Measurements from ENCODE around the gene FER1L5.
A peak's percentile ranks its signal among the peaks of the same experiment; 100 is the strongest.

Gene FER1L5

DNA sequence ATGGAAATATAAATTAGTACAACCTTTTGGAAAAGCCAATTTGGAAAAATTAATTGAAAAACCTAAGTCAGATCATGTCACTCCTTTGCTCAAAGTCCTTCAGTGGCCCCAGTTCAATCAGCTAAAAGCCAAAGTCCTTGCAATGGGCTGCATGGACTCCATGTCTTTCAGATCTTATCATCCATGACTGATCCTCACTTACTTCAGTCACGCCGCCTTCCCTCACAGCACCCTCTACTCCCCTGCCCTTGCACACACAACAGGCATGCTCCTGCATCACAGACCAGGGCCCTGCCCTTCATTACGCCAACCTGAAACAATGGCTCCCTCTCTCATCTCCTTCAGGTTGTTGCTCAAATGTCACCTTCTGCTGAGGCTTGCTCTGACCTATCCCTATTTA lies 20.0 kb upstream of the FER1L5 start:
- Histone ChIP-seq H3K4me3 (replicated peaks; ENCODE audit: insufficient read depth, low read length) (no peak overlapping the region), H3K27me3 (ENCODE audit: insufficient read depth, poor library complexity, severe bottlenecking) (no peaks in the 10 kb centered on the region), H3K27ac (replicated peaks) (peak overlapping the region; percentile 33)
- TF ChIP-seq GABPA (IDR thresholded peaks at IDR 0.05; ENCODE audit: low read depth) = no peak
- DNase-seq (ENCODE audit: low read depth in 1 of 2, low spot score in 1 of 2) = no peak

DNA sequence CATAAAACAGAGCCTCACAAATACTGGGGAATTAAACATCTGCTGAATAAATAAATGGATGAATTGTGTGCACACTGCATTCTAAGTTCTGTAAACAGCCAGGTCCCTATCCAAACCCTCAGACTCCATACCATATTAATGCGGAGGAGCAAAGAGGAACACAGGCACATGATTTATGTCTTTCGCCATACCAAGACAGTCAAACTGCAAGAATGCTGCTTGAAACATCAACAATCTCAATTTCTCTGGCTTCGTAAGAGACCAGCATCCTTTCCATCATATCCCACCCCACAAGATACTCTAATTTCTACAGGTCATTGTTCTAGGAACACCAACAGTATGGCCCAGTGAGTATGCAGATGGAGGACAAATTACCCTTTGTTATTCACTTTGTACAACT lies 19.4 kb upstream of the FER1L5 start:
- TF ChIP-seq SPI1 (IDR thresholded peaks at IDR 0.05; ENCODE audit: borderline replicate concordance, low read depth) = peak; percentile 65; the same call in 1 of the 2 replicates
- TF ChIP-seq, protein P1, sequence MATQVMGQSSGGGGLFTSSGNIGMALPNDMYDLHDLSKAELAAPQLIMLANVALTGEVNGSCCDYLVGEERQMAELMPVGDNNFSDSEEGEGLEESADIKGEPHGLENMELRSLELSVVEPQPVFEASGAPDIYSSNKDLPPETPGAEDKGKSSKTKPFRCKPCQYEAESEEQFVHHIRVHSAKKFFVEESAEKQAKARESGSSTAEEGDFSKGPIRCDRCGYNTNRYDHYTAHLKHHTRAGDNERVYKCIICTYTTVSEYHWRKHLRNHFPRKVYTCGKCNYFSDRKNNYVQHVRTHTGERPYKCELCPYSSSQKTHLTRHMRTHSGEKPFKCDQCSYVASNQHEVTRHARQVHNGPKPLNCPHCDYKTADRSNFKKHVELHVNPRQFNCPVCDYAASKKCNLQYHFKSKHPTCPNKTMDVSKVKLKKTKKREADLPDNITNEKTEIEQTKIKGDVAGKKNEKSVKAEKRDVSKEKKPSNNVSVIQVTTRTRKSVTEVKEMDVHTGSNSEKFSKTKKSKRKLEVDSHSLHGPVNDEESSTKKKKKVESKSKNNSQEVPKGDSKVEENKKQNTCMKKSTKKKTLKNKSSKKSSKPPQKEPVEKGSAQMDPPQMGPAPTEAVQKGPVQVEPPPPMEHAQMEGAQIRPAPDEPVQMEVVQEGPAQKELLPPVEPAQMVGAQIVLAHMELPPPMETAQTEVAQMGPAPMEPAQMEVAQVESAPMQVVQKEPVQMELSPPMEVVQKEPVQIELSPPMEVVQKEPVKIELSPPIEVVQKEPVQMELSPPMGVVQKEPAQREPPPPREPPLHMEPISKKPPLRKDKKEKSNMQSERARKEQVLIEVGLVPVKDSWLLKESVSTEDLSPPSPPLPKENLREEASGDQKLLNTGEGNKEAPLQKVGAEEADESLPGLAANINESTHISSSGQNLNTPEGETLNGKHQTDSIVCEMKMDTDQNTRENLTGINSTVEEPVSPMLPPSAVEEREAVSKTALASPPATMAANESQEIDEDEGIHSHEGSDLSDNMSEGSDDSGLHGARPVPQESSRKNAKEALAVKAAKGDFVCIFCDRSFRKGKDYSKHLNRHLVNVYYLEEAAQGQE (IDR thresholded peaks at IDR 0.05; ENCODE audit: insufficient replicate concordance, low read depth) = no peak
- Histone ChIP-seq H3K27me3 (ENCODE audit: insufficient read depth, poor library complexity, severe bottlenecking) (no peaks in the 10 kb centered on the region), H3K4me3 (replicated peaks; ENCODE audit: insufficient read depth, low read length) (no peak overlapping the region), H3K27ac (replicated peaks) (peak overlapping the region; percentile 33)
- peak in 1 of 2 experiments; percentile 69 for DNase-seq (ENCODE audit: low read depth in 1 of 2, low spot score in 1 of 2)

DNA sequence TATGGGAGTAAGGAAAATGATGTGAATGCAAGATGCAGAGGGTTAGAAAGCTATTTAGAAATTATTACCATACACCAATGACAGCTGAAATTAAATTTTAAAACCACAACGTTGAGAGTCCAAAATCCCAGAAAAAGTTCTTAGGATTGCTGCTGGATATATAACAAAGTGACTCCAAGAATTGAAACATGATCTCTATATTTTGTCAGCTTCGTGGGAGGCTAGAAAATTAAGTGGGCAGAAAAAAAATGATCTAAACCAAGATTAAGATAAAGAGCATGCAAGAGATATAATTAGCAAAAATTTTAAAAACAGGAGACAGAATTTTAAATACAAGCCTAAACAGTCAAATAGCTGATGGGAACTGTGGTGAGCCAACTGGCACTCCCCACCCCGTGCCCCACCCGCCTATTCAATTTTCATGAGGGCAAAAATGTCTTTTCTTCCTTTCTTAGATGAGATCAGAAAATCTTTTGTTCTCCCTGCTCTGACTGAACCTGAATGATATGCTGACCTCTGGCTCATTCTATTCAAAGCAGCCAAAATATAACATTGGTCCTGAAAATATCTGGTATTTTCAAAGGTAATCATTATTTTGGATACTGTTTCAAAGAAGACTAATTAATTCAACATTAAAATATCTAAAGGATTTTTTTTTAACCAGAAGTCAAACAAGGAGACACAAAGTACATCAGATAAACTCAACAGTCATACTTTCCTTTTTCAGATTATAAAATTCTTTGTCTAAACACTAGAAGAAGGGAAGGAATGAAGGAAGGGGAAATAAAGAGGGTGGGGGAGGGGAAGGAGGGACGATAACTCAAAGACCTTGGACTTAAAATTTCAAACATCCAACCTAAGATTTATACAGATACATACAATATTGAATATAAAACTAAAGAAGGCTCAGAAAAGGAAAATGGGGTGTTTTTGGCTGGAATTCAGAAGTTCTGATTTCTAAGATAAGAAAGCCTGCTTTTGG lies 16.7 kb upstream of the FER1L5 start:
- TF ChIP-seq GABPA (IDR thresholded peaks at IDR 0.05; ENCODE audit: low read depth) = no peak
- TF ChIP-seq POLR2AphosphoS5 (IDR thresholded peaks at IDR 0.05; ENCODE audit: low read depth) = no peak
- TF ChIP-seq, protein P1 (IDR thresholded peaks at IDR 0.05; ENCODE audit: insufficient replicate concordance, low read depth) = no peak
- TF ChIP-seq SPI1 (IDR thresholded peaks at IDR 0.05; ENCODE audit: borderline replicate concordance, low read depth) = no peak
- TF ChIP-seq, protein P2, sequence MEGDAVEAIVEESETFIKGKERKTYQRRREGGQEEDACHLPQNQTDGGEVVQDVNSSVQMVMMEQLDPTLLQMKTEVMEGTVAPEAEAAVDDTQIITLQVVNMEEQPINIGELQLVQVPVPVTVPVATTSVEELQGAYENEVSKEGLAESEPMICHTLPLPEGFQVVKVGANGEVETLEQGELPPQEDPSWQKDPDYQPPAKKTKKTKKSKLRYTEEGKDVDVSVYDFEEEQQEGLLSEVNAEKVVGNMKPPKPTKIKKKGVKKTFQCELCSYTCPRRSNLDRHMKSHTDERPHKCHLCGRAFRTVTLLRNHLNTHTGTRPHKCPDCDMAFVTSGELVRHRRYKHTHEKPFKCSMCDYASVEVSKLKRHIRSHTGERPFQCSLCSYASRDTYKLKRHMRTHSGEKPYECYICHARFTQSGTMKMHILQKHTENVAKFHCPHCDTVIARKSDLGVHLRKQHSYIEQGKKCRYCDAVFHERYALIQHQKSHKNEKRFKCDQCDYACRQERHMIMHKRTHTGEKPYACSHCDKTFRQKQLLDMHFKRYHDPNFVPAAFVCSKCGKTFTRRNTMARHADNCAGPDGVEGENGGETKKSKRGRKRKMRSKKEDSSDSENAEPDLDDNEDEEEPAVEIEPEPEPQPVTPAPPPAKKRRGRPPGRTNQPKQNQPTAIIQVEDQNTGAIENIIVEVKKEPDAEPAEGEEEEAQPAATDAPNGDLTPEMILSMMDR (IDR thresholded peaks at IDR 0.05; ENCODE audit: insufficient read depth, low read length) = no peak
- H3K27me3 ChIP-seq (ENCODE audit: insufficient read depth, poor library complexity, severe bottlenecking) = no peaks in the 10 kb centered on the region
- no peak overlapping the region for H3K4me3 ChIP-seq (replicated peaks; ENCODE audit: insufficient read depth, low read length)
- no peak overlapping the region for H3K27ac ChIP-seq (replicated peaks)
- no peak for DNase-seq (ENCODE audit: low read depth in 1 of 2, low spot score in 1 of 2)

DNA sequence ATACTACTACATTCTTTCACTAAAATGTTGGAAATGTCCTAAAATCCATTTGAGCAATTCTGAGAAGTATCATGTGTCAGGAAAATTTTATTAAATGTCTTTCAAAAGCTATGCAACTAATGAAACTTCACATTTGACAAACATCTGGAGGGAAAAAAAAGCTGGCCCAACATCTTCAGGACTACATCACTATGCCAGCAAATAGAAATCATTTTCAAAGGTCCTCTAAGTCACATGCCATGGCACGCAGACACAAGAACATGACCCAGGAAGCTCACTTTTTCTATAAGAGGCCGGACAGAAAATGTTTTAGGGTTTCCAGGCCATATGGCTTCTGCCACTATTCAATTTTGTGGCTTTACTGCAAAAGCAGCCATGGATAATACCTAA lies 16.0 kb upstream of the FER1L5 start:
- DNase-seq (ENCODE audit: low read depth in 1 of 2, low spot score in 1 of 2) = no peak
- Histone ChIP-seq H3K27ac (replicated peaks) (no peak overlapping the region), H3K27me3 (ENCODE audit: insufficient read depth, poor library complexity, severe bottlenecking) (no peaks in the 10 kb centered on the region), H3K4me3 (replicated peaks; ENCODE audit: insufficient read depth, low read length) (no peak overlapping the region)
- TF ChIP-seq SPI1 (IDR thresholded peaks at IDR 0.05; ENCODE audit: borderline replicate concordance, low read depth) (no peak), POLR2AphosphoS5 (IDR thresholded peaks at IDR 0.05; ENCODE audit: low read depth) (no peak), GABPA (IDR thresholded peaks at IDR 0.05; ENCODE audit: low read depth) (no peak)

DNA sequence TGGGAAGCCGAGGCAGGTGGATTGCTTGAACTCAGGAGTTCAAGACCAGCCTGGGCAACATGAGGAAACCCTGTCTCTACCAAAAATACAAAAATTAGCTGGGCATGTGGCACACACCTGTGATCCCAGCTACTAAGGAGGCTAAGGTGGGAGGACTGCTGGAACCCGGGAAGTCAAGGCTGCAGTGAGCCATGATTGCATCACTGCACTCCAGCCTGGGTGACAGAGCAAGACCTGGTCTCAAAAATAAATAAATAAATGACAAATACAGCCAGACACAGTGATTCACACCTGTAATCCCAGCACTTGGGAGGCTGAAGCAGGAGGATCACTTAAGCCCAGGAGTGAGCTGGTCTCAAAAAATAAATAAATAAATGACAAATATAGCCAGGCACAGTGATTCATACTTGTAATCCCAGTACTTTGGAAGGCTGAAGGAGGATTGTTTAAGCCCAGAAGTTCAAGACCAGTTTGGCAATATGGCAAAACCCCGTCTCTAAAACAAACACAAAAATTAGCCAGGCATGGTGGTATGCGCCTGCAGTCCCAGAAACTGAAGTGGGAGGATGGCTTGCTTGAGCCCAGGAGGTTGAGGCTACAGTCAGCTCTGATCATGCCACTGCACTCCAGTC lies 10.6 kb upstream of the FER1L5 start:
- DNase-seq (ENCODE audit: low read depth in 1 of 2, low spot score in 1 of 2) = no peak
- no peak overlapping the region for H3K4me3 ChIP-seq (replicated peaks; ENCODE audit: insufficient read depth, low read length)
- no peaks in the 10 kb centered on the region for H3K27me3 ChIP-seq (ENCODE audit: insufficient read depth, poor library complexity, severe bottlenecking)
- no peak overlapping the region for H3K27ac ChIP-seq (replicated peaks)
- TF ChIP-seq SPI1 (IDR thresholded peaks at IDR 0.05; ENCODE audit: borderline replicate concordance, low read depth) (no peak), GABPA (IDR thresholded peaks at IDR 0.05; ENCODE audit: low read depth) (no peak), POLR2AphosphoS5 (IDR thresholded peaks at IDR 0.05; ENCODE audit: low read depth) (no peak)
- TF ChIP-seq, protein P2 (IDR thresholded peaks at IDR 0.05; ENCODE audit: insufficient read depth, low read length) = no peak
- TF ChIP-seq, protein P1 (IDR thresholded peaks at IDR 0.05; ENCODE audit: insufficient replicate concordance, low read depth) = no peak

All from HL-60 (cell line).